ENCODE measurements around the gene BNC2. TPM values are rescaled to one million over a fixed set of nuclear protein-coding genes. Genes with fewer than 3 reads are reported as not detected.

Gene BNC2
- total and polyA plus RNA-seq, 8 donors: 0.28 to 7.6 (median 0.99) TPM

GRCh38 chr9:16458696-16459420 lies 411.6 kb downstream of the BNC2 start:
- no peaks in the 10 kb centered on the region for H3K9me3 ChIP-seq
- no peaks in the 10 kb centered on the region for H3K4me1 ChIP-seq
- ATAC-seq: no peak
- no peak overlapping the region for H3K27ac ChIP-seq
- DNase-seq: no peak
- no peak for FAIRE-seq
- intact Hi-C loops (cut with DNase I): no loop called here
- no peak overlapping the region for H3K4me3 ChIP-seq
- H3K27me3 ChIP-seq: no peaks in the 10 kb centered on the region
- no peaks in the 10 kb centered on the region for H3K36me3 ChIP-seq
- 56 to 62% methylated on average over 6 of the region's 6 CpGs for whole genome bisulfite sequencing, 2 donors
- TF ChIP-seq CTCF (IDR thresholded peaks at IDR 0.05): no peak

GRCh38 chr9:16455842-16456241 lies 414.6 kb downstream of the BNC2 start:
- ATAC-seq (no peak), DNase-seq (no peak), FAIRE-seq (no peak)
- Histone ChIP-seq H3K9me3 (no peaks in the 10 kb centered on the region), H3K36me3 (no peaks in the 10 kb centered on the region), H3K27me3 (no peaks in the 10 kb centered on the region), H3K27ac (no peak overlapping the region), H3K4me3 (no peak overlapping the region), H3K4me1 (no peaks in the 10 kb centered on the region)
- no peak for TF ChIP-seq CTCF (IDR thresholded peaks at IDR 0.05)
- intact Hi-C loops (cut with DNase I): no loop called here

GRCh38 chr9:16453390-16453789 lies 417.1 kb downstream of the BNC2 start:
- Histone ChIP-seq H3K9me3 (no peaks in the 10 kb centered on the region), H3K27ac (no peak overlapping the region), H3K27me3 (no peaks in the 10 kb centered on the region), H3K4me3 (no peak overlapping the region), H3K36me3 (no peaks in the 10 kb centered on the region), H3K4me1 (no peaks in the 10 kb centered on the region)
- no peak for DNase-seq
- WGBS, 2 donors: 44 to 58% methylated on average over 3 of the region's 3 CpGs
- no peak for ATAC-seq
- no peak for FAIRE-seq
- intact Hi-C loops (cut with DNase I): no loop called here
- TF ChIP-seq CTCF (IDR thresholded peaks at IDR 0.05): no peak

GRCh38 chr9:16450578-16450977 lies 419.9 kb downstream of the BNC2 start:
- H3K4me3 ChIP-seq: no peak overlapping the region
- no peaks in the 10 kb centered on the region for H3K27me3 ChIP-seq
- no peak for DNase-seq
- no peak overlapping the region for H3K27ac ChIP-seq
- FAIRE-seq: no peak
- no peak for TF ChIP-seq CTCF (IDR thresholded peaks at IDR 0.05)
- no peak for ATAC-seq
- intact Hi-C loops (cut with DNase I): no loop called here
- no peaks in the 10 kb centered on the region for H3K9me3 ChIP-seq
- WGBS, 2 donors: 53 to 70% methylated on average over 3 of the region's 3 CpGs
- no peaks in the 10 kb centered on the region for H3K36me3 ChIP-seq
- no peaks in the 10 kb centered on the region for H3K4me1 ChIP-seq

GRCh38 chr9:16450043-16450442 lies 420.4 kb downstream of the BNC2 start:
- Histone ChIP-seq H3K27me3 (no peaks in the 10 kb centered on the region), H3K4me3 (no peak overlapping the region), H3K9me3 (no peaks in the 10 kb centered on the region), H3K36me3 (no peaks in the 10 kb centered on the region), H3K4me1 (no peaks in the 10 kb centered on the region), H3K27ac (no peak overlapping the region)
- DNase-seq: no peak
- no peak for TF ChIP-seq CTCF (IDR thresholded peaks at IDR 0.05)
- ATAC-seq: no peak
- no peak for FAIRE-seq
- intact Hi-C loops (cut with DNase I): no loop called here
